ENCODE data around the gene C2CD4D. TPM values are rescaled to one million over a fixed set of nuclear protein-coding genes. Genes with fewer than 3 reads are reported as not detected.

The C2CD4D gene
- polyA plus RNA-seq, 1 donor from 2014 or later: 0.20 TPM

- Mint-ChIP-seq H3K36me3 (no peaks in the 10 kb centered on the region), H3K4me3 (peak within 1 kb of the TSS in 1 of 4 donors; percentile 58), H3K9me3 (no peaks in the 10 kb centered on the region), H3K27ac (peak within 1 kb of the TSS in 1 of 3 donors; percentile 29), H3K27me3 (peaks cover 9% of the 10 kb centered on the region), H3K4me1 (peaks cover 10 to 14% (median 14%) of the 10 kb centered on the region in 3 donors)
Observed at GRCh38 chr1:151805066-151805820, 34.4 kb downstream of the C2CD4D start, which contains the start of gene LINGO4. TSS of gene LINGO4 (minus strand) at chr1:151805419. CDS start at chr1:151802704, 2,715 bp downstream.

GRCh38 chr1:151803915-151804314 lies 35.7 kb downstream of the C2CD4D start:
- peaks cover 9% of the 10 kb centered on the region for H3K27me3 Mint-ChIP-seq
- H3K27ac Mint-ChIP-seq: no peak overlapping the region
- no peak overlapping the region for H3K4me3 Mint-ChIP-seq
- H3K9me3 Mint-ChIP-seq: no peaks in the 10 kb centered on the region
- H3K4me1 Mint-ChIP-seq: peaks cover 10 to 14% (median 14%) of the 10 kb centered on the region in 3 donors
- H3K36me3 Mint-ChIP-seq: peaks cover 2% of the 10 kb centered on the region

- Mint-ChIP-seq H3K9me3 (no peaks in the 10 kb centered on the region), H3K4me1 (peaks cover 10 to 14% (median 13%) of the 10 kb centered on the region in 3 donors), H3K27me3 (peaks cover 9% of the 10 kb centered on the region), H3K4me3 (no peak overlapping the region), H3K27ac (peak overlapping the region in 1 of 3 donors; percentile 57), H3K36me3 (peaks cover 6% of the 10 kb centered on the region)
Observed at GRCh38 chr1:151803164-151803563, 36.5 kb downstream of the C2CD4D start.

- H3K4me1 Mint-ChIP-seq: peaks cover 7 to 10% (median 9%) of the 10 kb centered on the region in 3 donors
- H3K4me3 Mint-ChIP-seq: no peak overlapping the region
- H3K27ac Mint-ChIP-seq: no peak overlapping the region
- H3K9me3 Mint-ChIP-seq: no peaks in the 10 kb centered on the region
- peaks cover 9% of the 10 kb centered on the region for H3K27me3 Mint-ChIP-seq
- peaks cover 6% of the 10 kb centered on the region for H3K36me3 Mint-ChIP-seq
Observed at GRCh38 chr1:151802372-151802771, 37.2 kb downstream of the C2CD4D start.

- H3K4me1 Mint-ChIP-seq: peaks cover 7 to 10% (median 9%) of the 10 kb centered on the region in 3 donors
- H3K27me3 Mint-ChIP-seq: peaks cover 9% of the 10 kb centered on the region
- no peak overlapping the region for H3K4me3 Mint-ChIP-seq
- peaks cover 6% of the 10 kb centered on the region for H3K36me3 Mint-ChIP-seq
- H3K27ac Mint-ChIP-seq: no peak overlapping the region
- H3K9me3 Mint-ChIP-seq: no peaks in the 10 kb centered on the region
Observed at GRCh38 chr1:151801846-151802245, 37.8 kb downstream of the C2CD4D start.

GRCh38 chr1:151801310-151801820 lies 38.3 kb downstream of the C2CD4D start:
- Mint-ChIP-seq H3K4me1 (peaks cover 7 to 11% (median 10%) of the 10 kb centered on the region in 3 donors), H3K27me3 (peaks cover 9% of the 10 kb centered on the region), H3K27ac (no peak overlapping the region), H3K9me3 (no peaks in the 10 kb centered on the region), H3K36me3 (peaks cover 6% of the 10 kb centered on the region), H3K4me3 (no peak overlapping the region)

- Mint-ChIP-seq H3K36me3 (peaks cover 8% of the 10 kb centered on the region), H3K4me1 (peaks cover 7 to 11% (median 10%) of the 10 kb centered on the region in 3 donors), H3K27me3 (peaks cover 9% of the 10 kb centered on the region), H3K4me3 (no peak overlapping the region), H3K9me3 (no peaks in the 10 kb centered on the region), H3K27ac (peak overlapping the region in 1 of 3 donors; percentile 35)
Observed at GRCh38 chr1:151800830-151801229, 38.8 kb downstream of the C2CD4D start.

GRCh38 chr1:151799179-151800022 lies 40.2 kb downstream of the C2CD4D start:
- Mint-ChIP-seq H3K36me3 (peaks cover 8% of the 10 kb centered on the region), H3K9me3 (no peaks in the 10 kb centered on the region), H3K27me3 (peaks cover 9% of the 10 kb centered on the region), H3K27ac (no peak overlapping the region), H3K4me1 (peaks cover 5 to 10% (median 8%) of the 10 kb centered on the region in 3 donors), H3K4me3 (no peak overlapping the region)

- Mint-ChIP-seq H3K9me3 (no peaks in the 10 kb centered on the region), H3K4me1 (peaks cover 0 to 3% (median 2%) of the 10 kb centered on the region in 3 donors), H3K4me3 (no peak overlapping the region), H3K36me3 (peaks cover 9% of the 10 kb centered on the region), H3K27me3 (peaks cover 5% of the 10 kb centered on the region), H3K27ac (no peak overlapping the region)
Observed at GRCh38 chr1:151798571-151798970, 41.0 kb downstream of the C2CD4D start.

GRCh38 chr1:151790940-151791651 lies 48.5 kb downstream of the C2CD4D start:
- Mint-ChIP-seq H3K27me3 (peaks cover 3% of the 10 kb centered on the region), H3K9me3 (no peaks in the 10 kb centered on the region), H3K36me3 (peaks cover 2% of the 10 kb centered on the region), H3K4me3 (peak overlapping the region; percentile 91 to 98 (median 98)), H3K27ac (peak overlapping the region; percentile 56 to 99 (median 91)), H3K4me1 (peaks cover 10 to 16% (median 15%) of the 10 kb centered on the region in 3 donors)

- Mint-ChIP-seq H3K36me3 (peaks cover 2% of the 10 kb centered on the region), H3K4me3 (peak within 1 kb of the TSS; percentile 91 to 98 (median 98)), H3K4me1 (peaks cover 10 to 16% (median 15%) of the 10 kb centered on the region in 3 donors), H3K27ac (peak within 1 kb of the TSS; percentile 56 to 99 (median 91)), H3K27me3 (peaks cover 3% of the 10 kb centered on the region), H3K9me3 (no peaks in the 10 kb centered on the region)
Observed at GRCh38 chr1:151790071-151790939, 49.3 kb downstream of the C2CD4D start, which contains the start of gene TDRKH. TSS of gene TDRKH (minus strand) at chr1:151790500. CDS start at chr1:151783022, 7,478 bp downstream.
